ENCODE data around the gene PWWP2A.

GRCh38 chr5:160089531-160089930 is 29.7 kb downstream of the PWWP2A start:
- TF ChIP-seq CTCF (IDR thresholded peaks at IDR 0.05; ENCODE audit: borderline replicate concordance, extremely low read depth, low read length, poor library complexity, severe bottlenecking) = no peak
- TF ChIP-seq EZH2 (IDR thresholded peaks at IDR 0.05; ENCODE audit: borderline replicate concordance, low read depth, low read length, severe bottlenecking) = no peak
